Activated CD8-positive, alpha-beta memory T cell treated with anti-CD3 and anti-CD28 coated beads for 4 hours (primary cell): ENCODE data around the gene CHST15.

Source experiments
- DNase-seq, 2 donors: peaks; one replicate each; pipeline ENCODE4 v3.0.0-alpha.2; 2020; ENCODE audit warnings: low read depth in 2 of 2

The CHST15 gene

GRCh38 chr10:124092860-124093773 lies at the start of gene CHST15:
Gene CHST15 (minus strand): TSS chr10:124093598. CDS start chr10:124046212, 47,386 bp downstream.
- no peak for DNase-seq

- DNase-seq = no peak
Observed at GRCh38 chr10:124142960-124143359, 49.6 kb upstream of the CHST15 start.

GRCh38 chr10:124142006-124142739 lies 48.8 kb upstream of the CHST15 start:
- no peak for DNase-seq

GRCh38 chr10:124138883-124139348 lies 45.5 kb upstream of the CHST15 start:
- no peak for DNase-seq

GRCh38 chr10:124138195-124138882 lies 44.9 kb upstream of the CHST15 start:
- DNase-seq = no peak

GRCh38 chr10:124134251-124134893 lies 41.0 kb upstream of the CHST15 start:
- DNase-seq = no peak

- DNase-seq = no peak
Observed at GRCh38 chr10:124132876-124133275, 39.5 kb upstream of the CHST15 start.

- no peak for DNase-seq
Observed at GRCh38 chr10:124132306-124132705, 38.9 kb upstream of the CHST15 start.

GRCh38 chr10:124131172-124131571 lies 37.8 kb upstream of the CHST15 start:
- DNase-seq = no peak

GRCh38 chr10:124130198-124130900 lies 37.0 kb upstream of the CHST15 start:
- no peak for DNase-seq

- no peak for DNase-seq
Observed at GRCh38 chr10:124129471-124129870, 36.1 kb upstream of the CHST15 start.

- DNase-seq = no peak
Observed at GRCh38 chr10:124128811-124129145, 35.4 kb upstream of the CHST15 start.

GRCh38 chr10:124127965-124128810 lies 34.8 kb upstream of the CHST15 start:
- DNase-seq = no peak

GRCh38 chr10:124127563-124127962 lies 34.2 kb upstream of the CHST15 start:
- DNase-seq = no peak

- no peak for DNase-seq
Observed at GRCh38 chr10:124126983-124127385, 33.6 kb upstream of the CHST15 start.

- no peak for DNase-seq
Observed at GRCh38 chr10:124126145-124126982, 33.0 kb upstream of the CHST15 start.

GRCh38 chr10:124125305-124126116 lies 32.1 kb upstream of the CHST15 start:
- no peak for DNase-seq

GRCh38 chr10:124124769-124125161 lies 31.4 kb upstream of the CHST15 start:
- no peak for DNase-seq
